ACC112 (cell line): ENCODE results near the gene PUM1.

Source experiments
- H2AFZ ChIP-seq: fragments of 200-600 bp; sonication (generic); one replicate; pipeline ENCODE4 v1.6.0; 2017; ENCODE audit warnings: antibody characterized with exemption, low read length; ENCODE audit not compliant: unreplicated experiment
- H3K27ac ChIP-seq: fragments of 200-600 bp; sonication (generic); 2 replicates; pipeline ENCODE4 v1.5.1; 2014; ENCODE audit warnings: low read depth, mild to moderate bottlenecking, antibody characterized with exemption, low read length, moderate library complexity
- H3K27me3 ChIP-seq: fragments of 200-600 bp; sonication (generic); 2 replicates; pipeline ENCODE4 v1.6.1; 2014; ENCODE audit warnings: mild to moderate bottlenecking, antibody characterized with exemption, low read length, moderate library complexity, mixed read lengths; ENCODE audit not compliant: insufficient read depth
- H3K36me3 ChIP-seq: fragments of 200-600 bp; sonication (generic); 2 replicates; pipeline ENCODE4 v1.6.1; 2016; ENCODE audit warnings: mild to moderate bottlenecking, antibody characterized with exemption, low read length, moderate library complexity, mixed read lengths; ENCODE audit not compliant: insufficient read depth
- H3K4me1 ChIP-seq: fragments of 200-600 bp; sonication (generic); one replicate; pipeline ENCODE4 v1.6.1; 2016; ENCODE audit warnings: low read length, mixed read lengths; ENCODE audit not compliant: insufficient read depth, unreplicated experiment, control insufficient read depth
- H3K4me3 ChIP-seq: fragments of 200-600 bp; sonication (generic); 2 replicates; pipeline ENCODE4 v1.5.1; 2014; ENCODE audit warnings: mild to moderate bottlenecking, low read depth, low read length
- H3K79me2 ChIP-seq: fragments of 200-600 bp; sonication (generic); one replicate; pipeline ENCODE4 v1.6.0; 2016; ENCODE audit warnings: low read length; ENCODE audit not compliant: control insufficient read depth, unreplicated experiment, insufficient read depth

Gene PUM1

GRCh38 chr1:30882678-30883388 is 182.7 kb downstream of the PUM1 start:
- H3K4me1 ChIP-seq = no peaks in the 10 kb centered on the region
- no peaks in the 10 kb centered on the region for H3K79me2 ChIP-seq
- H2AFZ ChIP-seq = no peak overlapping the region
- no peak overlapping the region for H3K27ac ChIP-seq
- no peaks in the 10 kb centered on the region for H3K27me3 ChIP-seq
- H3K36me3 ChIP-seq = no peaks in the 10 kb centered on the region
- no peak overlapping the region for H3K4me3 ChIP-seq
